ENCODE results near the gene USP1.

Gene USP1

DNA sequence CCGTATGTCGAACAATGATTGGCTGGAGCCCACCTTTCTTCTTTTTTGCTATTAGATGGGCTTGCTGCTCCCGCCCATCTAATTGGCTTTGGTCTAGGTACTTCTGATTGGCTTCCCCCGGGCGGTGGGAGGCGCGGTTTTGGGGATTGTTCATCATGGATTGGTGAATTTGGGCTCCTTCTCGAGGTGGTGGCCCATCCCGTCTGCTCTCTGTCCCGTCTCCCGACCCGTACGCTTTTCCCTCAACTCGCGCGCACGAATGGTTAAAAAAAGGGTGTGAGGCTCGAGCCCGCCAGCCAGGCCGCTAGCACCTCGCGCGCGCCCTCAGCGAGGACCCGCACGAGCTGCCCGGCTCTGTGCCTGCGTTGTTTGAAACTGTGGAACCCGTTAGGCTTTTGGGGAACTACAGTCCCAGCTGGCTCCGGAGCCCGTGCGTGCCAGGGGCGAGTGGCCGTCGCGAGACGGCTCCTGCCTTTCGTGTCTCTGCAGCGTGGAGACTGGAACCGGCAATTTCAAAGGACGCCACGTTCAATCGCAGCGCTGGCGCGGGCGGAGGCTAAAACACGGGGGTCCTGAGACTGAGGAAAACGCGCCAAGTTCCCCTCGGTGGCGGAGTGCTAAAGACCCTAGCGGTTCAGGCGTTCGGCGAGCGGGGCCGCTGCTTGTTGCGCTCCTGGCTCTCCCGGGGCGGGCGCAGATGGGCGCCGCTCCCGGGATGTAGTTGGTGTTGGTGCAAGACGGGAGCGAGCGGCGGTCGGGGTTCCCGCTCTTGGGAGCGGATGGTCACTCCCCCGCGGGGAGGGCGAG is at the start of gene USP1:
Gene USP1 (plus strand): TSS at position 584 of the 807 bp plus-strand sequence. CDS start 2,819 bp downstream, outside the sequence.
- H3K9me3 ChIP-seq (ENCODE audit: control insufficient read depth, insufficient read depth, low read length): no peaks in the 10 kb centered on the region
- H3K36me3 ChIP-seq (ENCODE audit: insufficient read depth, low read length): no peaks in the 10 kb centered on the region
- peaks cover 5% of the 10 kb centered on the region; the same call in 1 of the 2 replicates for H3K4me1 ChIP-seq (ENCODE audit: insufficient read depth, low read length)
- peak within 1 kb of the TSS; percentile 95 for H3K9ac ChIP-seq (ENCODE audit: low read depth, low read length)

- Histone ChIP-seq H3K36me3 (ENCODE audit: insufficient read depth, low read length) (no peaks in the 10 kb centered on the region), H3K9me3 (ENCODE audit: control insufficient read depth, insufficient read depth, low read length) (no peaks in the 10 kb centered on the region), H3K4me1 (ENCODE audit: insufficient read depth, low read length) (peaks cover 7% of the 10 kb centered on the region; the same call in 1 of the 2 replicates), H3K9ac (ENCODE audit: low read depth, low read length) (no peak overlapping the region)
Observed at GRCh38 chr1:62389531-62389930, 47.3 kb upstream of the USP1 start.

DNA sequence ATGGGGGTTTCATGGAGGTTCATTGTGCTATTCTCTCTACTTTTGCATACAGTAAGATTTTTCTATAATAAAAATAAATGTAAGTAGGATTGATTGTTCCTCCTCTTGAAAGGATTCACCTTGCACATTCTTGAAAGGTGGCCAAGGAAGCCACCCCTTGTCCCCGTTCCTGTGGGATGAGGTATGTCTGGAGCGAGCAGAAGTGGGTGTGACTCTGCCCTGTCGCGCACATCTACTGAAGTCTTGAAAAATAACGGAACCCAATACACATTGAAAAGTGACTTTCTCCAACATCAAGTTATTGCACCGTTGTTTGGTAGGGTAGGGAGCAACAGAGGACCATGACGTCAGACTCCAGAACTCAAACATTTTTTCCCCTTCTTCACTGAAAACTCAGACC is 46.8 kb upstream of the USP1 start:
- no peak overlapping the region for H3K9ac ChIP-seq (ENCODE audit: low read depth, low read length)
- H3K4me1 ChIP-seq (ENCODE audit: insufficient read depth, low read length): peaks cover 7% of the 10 kb centered on the region; the same call in 1 of the 2 replicates
- no peaks in the 10 kb centered on the region for H3K36me3 ChIP-seq (ENCODE audit: insufficient read depth, low read length)
- H3K9me3 ChIP-seq (ENCODE audit: control insufficient read depth, insufficient read depth, low read length): no peaks in the 10 kb centered on the region

GRCh38 chr1:62391369-62391971 is 45.4 kb upstream of the USP1 start:
- Histone ChIP-seq H3K36me3 (ENCODE audit: insufficient read depth, low read length) (no peaks in the 10 kb centered on the region), H3K9me3 (ENCODE audit: control insufficient read depth, insufficient read depth, low read length) (no peaks in the 10 kb centered on the region), H3K4me1 (ENCODE audit: insufficient read depth, low read length) (peaks cover 1% of the 10 kb centered on the region; the same call in 1 of the 2 replicates), H3K9ac (ENCODE audit: low read depth, low read length) (no peak overlapping the region)

GRCh38 chr1:62392951-62393350 is 43.9 kb upstream of the USP1 start:
- H3K4me1 ChIP-seq (ENCODE audit: insufficient read depth, low read length): no peaks in the 10 kb centered on the region

GRCh38 chr1:62394646-62395045 is 42.2 kb upstream of the USP1 start:
- Histone ChIP-seq H3K9ac (ENCODE audit: low read depth, low read length) (no peak overlapping the region), H3K9me3 (ENCODE audit: control insufficient read depth, insufficient read depth, low read length) (no peaks in the 10 kb centered on the region), H3K36me3 (ENCODE audit: insufficient read depth, low read length) (no peaks in the 10 kb centered on the region), H3K4me1 (ENCODE audit: insufficient read depth, low read length) (no peaks in the 10 kb centered on the region)

More at GRCh38 chr1:62392951-62393350, 43.9 kb upstream of the USP1 start:
- Histone ChIP-seq H3K36me3 (ENCODE audit: insufficient read depth, low read length) (no peaks in the 10 kb centered on the region), H3K9me3 (ENCODE audit: control insufficient read depth, insufficient read depth, low read length) (no peaks in the 10 kb centered on the region), H3K9ac (ENCODE audit: low read depth, low read length) (no peak overlapping the region)

DNA sequence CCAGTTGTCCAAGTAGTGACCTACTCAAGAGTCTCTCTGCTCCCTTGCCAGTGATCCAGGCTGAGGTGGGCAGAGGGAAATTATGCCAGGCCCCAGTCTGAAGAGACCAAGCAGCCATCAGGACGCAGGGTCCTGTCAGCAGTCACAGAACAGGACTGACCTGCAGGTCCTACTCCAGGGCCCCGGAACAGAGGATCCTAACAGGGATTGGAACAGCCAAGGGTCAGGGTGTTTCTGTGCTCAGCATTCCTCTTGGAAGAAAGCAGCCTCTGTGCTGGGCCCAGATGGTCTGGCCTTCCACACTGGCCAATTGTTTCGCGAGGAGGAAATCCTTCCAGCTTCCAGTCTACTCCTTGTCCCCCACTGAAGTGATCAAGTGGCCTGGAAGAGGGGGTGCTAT is 41.6 kb upstream of the USP1 start:
- Histone ChIP-seq H3K36me3 (ENCODE audit: insufficient read depth, low read length) (no peaks in the 10 kb centered on the region), H3K9ac (ENCODE audit: low read depth, low read length) (no peak overlapping the region), H3K4me1 (ENCODE audit: insufficient read depth, low read length) (no peaks in the 10 kb centered on the region), H3K9me3 (ENCODE audit: control insufficient read depth, insufficient read depth, low read length) (no peaks in the 10 kb centered on the region)

- Histone ChIP-seq H3K9ac (ENCODE audit: low read depth, low read length) (no peak overlapping the region), H3K9me3 (ENCODE audit: control insufficient read depth, insufficient read depth, low read length) (no peaks in the 10 kb centered on the region), H3K36me3 (ENCODE audit: insufficient read depth, low read length) (no peaks in the 10 kb centered on the region), H3K4me1 (ENCODE audit: insufficient read depth, low read length) (peaks cover 10% of the 10 kb centered on the region; the same call in 1 of the 2 replicates)
Observed at GRCh38 chr1:62396871-62397270, 40.0 kb upstream of the USP1 start.

DNA sequence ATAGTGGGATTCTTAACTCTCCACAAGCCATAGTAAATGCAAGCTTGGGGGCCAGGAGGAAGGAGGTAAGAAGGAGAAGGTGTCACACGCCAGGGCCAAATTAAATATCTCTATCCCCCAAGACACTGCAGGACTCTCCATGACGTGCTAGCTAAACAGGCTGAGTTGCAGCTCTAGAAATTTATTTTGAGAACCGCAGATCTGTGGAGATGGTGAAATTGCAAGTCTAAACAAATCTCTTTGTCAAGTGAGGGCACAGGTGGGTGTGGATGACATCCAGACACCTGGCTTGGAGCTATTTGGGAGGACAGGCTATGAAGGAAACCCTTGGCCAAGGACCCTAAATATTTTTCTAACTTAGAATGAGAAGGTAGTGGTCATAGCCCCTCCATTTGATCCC is 39.5 kb upstream of the USP1 start:
- Histone ChIP-seq H3K36me3 (ENCODE audit: insufficient read depth, low read length) (no peaks in the 10 kb centered on the region), H3K9me3 (ENCODE audit: control insufficient read depth, insufficient read depth, low read length) (no peaks in the 10 kb centered on the region), H3K4me1 (ENCODE audit: insufficient read depth, low read length) (peaks cover 10% of the 10 kb centered on the region; the same call in 1 of the 2 replicates), H3K9ac (ENCODE audit: low read depth, low read length) (no peak overlapping the region)

GRCh38 chr1:62398377-62398776 is 38.5 kb upstream of the USP1 start:
- H3K4me1 ChIP-seq (ENCODE audit: insufficient read depth, low read length): peaks cover 10% of the 10 kb centered on the region; the same call in 1 of the 2 replicates
- H3K9me3 ChIP-seq (ENCODE audit: control insufficient read depth, insufficient read depth, low read length): no peaks in the 10 kb centered on the region
- no peak overlapping the region for H3K9ac ChIP-seq (ENCODE audit: low read depth, low read length)
- no peaks in the 10 kb centered on the region for H3K36me3 ChIP-seq (ENCODE audit: insufficient read depth, low read length)

DNA sequence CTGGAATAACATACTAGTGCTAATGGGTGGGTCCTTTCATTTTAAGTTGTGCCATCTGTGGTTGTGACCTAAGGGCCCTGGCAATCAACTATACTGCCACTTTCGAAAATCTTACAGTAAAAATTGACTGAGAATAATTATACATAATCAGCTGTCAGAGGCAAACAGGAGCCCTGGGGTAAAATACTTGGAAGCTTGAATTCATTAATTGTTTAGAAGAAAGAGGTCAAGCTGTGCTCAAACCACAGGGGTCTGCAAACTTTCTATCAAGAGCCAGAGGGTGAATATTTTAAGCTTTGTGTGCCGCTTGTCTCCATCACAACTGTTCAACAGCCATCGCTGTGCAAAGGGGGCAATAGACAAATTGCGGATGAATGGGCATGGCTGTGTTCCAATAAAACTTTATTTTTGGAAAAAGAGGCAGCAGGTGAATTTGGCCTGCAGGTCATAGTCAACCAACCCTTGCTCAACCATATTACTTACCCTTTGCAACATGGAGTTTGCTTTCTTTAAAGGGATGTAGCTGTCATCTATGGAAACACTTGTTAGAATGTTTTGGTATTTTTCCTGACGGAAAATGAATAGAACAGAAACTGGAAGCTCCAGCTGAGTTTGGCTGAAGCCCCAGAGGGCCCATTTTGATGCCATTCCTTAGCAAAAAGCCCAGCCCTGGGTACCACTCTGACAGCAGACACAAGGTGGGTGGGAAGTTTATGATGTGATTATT is 35.7 kb upstream of the USP1 start:
- peaks cover 10% of the 10 kb centered on the region; the same call in 1 of the 2 replicates for H3K4me1 ChIP-seq (ENCODE audit: insufficient read depth, low read length)
- no peaks in the 10 kb centered on the region for H3K36me3 ChIP-seq (ENCODE audit: insufficient read depth, low read length)
- H3K9me3 ChIP-seq (ENCODE audit: control insufficient read depth, insufficient read depth, low read length): no peaks in the 10 kb centered on the region
- no peak overlapping the region for H3K9ac ChIP-seq (ENCODE audit: low read depth, low read length)

DNA sequence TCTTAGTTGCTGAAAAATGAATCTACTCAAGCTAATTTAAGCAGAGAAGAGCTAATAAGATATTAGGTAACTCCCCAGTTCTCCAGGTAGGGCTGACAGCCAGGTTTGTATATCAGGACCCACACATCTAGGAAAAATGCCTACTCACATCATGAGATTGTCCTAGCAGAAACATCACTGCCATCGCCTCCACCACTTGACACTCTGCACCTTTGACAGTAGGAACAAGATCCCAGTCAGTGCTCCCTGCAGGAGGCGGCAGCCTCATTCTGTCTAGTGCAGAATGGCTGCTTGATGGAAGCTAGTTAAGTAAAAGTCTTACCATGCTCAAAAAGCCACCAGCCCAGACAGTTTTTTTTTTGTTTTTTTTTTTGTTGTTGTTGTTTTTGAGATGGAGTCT is 31.6 kb upstream of the USP1 start:
- H3K36me3 ChIP-seq (ENCODE audit: insufficient read depth, low read length): no peaks in the 10 kb centered on the region
- H3K4me1 ChIP-seq (ENCODE audit: insufficient read depth, low read length): peaks cover 10% of the 10 kb centered on the region; the same call in 1 of the 2 replicates
- no peak overlapping the region for H3K9ac ChIP-seq (ENCODE audit: low read depth, low read length)
- H3K9me3 ChIP-seq (ENCODE audit: control insufficient read depth, insufficient read depth, low read length): no peaks in the 10 kb centered on the region

- Histone ChIP-seq H3K36me3 (ENCODE audit: insufficient read depth, low read length) (no peaks in the 10 kb centered on the region), H3K9me3 (ENCODE audit: control insufficient read depth, insufficient read depth, low read length) (no peaks in the 10 kb centered on the region), H3K4me1 (ENCODE audit: insufficient read depth, low read length) (no peaks in the 10 kb centered on the region), H3K9ac (ENCODE audit: low read depth, low read length) (no peak overlapping the region)
Observed at GRCh38 chr1:62406576-62406975, 30.3 kb upstream of the USP1 start.

DNA sequence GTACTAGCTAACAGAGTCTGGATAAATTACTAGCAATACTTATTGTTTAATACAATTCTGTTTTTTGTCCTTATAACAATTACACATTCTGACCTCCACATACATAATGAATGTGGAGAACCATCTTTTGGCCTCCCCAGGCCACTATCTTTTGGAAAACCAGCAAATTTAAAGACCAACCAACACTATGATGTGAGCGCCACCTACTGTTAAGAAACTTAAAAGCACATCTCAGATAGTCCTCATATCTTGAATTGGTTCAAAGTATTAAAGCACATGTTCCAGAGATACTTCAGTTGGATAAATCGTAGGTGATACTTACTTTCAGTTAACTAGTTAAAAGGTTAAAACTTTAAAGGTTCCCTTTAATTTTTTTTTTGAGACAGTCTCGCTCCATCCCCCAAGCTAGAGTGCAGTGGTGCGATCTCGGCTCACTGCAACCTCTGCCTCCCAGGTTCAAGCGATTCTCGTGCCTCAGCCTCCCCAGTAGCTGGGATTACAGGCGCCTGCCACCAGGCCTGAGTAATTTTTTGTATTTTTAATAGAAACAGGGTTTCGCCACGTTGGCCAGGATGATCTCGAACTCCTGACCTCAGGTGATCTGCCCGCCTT is 29.3 kb upstream of the USP1 start:
- H3K9me3 ChIP-seq (ENCODE audit: control insufficient read depth, insufficient read depth, low read length): no peaks in the 10 kb centered on the region

More for the DNA sequence above, 29.3 kb upstream of the USP1 start:
- H3K9ac ChIP-seq (ENCODE audit: low read depth, low read length): no peak overlapping the region
- no peaks in the 10 kb centered on the region for H3K4me1 ChIP-seq (ENCODE audit: insufficient read depth, low read length)
- H3K36me3 ChIP-seq (ENCODE audit: insufficient read depth, low read length): no peaks in the 10 kb centered on the region
